Spleen (tissue), 7 donors: Measurements from ENCODE around the gene ARF3.

Experiments
- POLR2A ChIP-seq, 3 donors: fragments of 450-650 bp; IDR thresholded peaks; one replicate each; pipeline ENCODE4 v1.5.1; 2017; ENCODE audit warnings: antibody characterized with exemption in 3 of 3, mild to moderate bottlenecking in 1 of 3
- TF ChIP-seq, protein P1 (sequence below), 11 experiments: fragments of 200-600 bp in 7 of 11; fragments of 450-650 bp in 4 of 11; sonication (generic) in 4 of 11; IDR thresholded peaks in 8 of 11; conservative IDR thresholded peaks in 3 of 11; 1 replicate in 7 of 11; 2 replicates in 4 of 11; pipeline versions ENCODE4 v1.4.0 to v1.8.0; 2016 to 2021; ENCODE audit warnings: antibody characterized with exemption in 11 of 11, inconsistent platforms in 4 of 11, mild to moderate bottlenecking in 1 of 11
- donor health status: DM: no; HTN: no; CAD: no; lungs with moderate emphysema.
- donor health status: DM: no; HTN: no; CAD: no.
- donor health status: DM: no; HTN: no; CAD: no.

GRCh38 chr12:48946205-48946604 lies 11.1 kb downstream of the ARF3 start:
- TF ChIP-seq, protein P1, sequence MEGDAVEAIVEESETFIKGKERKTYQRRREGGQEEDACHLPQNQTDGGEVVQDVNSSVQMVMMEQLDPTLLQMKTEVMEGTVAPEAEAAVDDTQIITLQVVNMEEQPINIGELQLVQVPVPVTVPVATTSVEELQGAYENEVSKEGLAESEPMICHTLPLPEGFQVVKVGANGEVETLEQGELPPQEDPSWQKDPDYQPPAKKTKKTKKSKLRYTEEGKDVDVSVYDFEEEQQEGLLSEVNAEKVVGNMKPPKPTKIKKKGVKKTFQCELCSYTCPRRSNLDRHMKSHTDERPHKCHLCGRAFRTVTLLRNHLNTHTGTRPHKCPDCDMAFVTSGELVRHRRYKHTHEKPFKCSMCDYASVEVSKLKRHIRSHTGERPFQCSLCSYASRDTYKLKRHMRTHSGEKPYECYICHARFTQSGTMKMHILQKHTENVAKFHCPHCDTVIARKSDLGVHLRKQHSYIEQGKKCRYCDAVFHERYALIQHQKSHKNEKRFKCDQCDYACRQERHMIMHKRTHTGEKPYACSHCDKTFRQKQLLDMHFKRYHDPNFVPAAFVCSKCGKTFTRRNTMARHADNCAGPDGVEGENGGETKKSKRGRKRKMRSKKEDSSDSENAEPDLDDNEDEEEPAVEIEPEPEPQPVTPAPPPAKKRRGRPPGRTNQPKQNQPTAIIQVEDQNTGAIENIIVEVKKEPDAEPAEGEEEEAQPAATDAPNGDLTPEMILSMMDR (IDR thresholded peaks at IDR 0.05 in 8 of 11, conservative IDR thresholded peaks at IDR 0.05 in 3 of 11): no peak
- TF ChIP-seq POLR2A (IDR thresholded peaks at IDR 0.05): no peak
